HCT116 (cell line): ENCODE data around the gene SKI. TPM values are rescaled to one million over a fixed set of nuclear protein-coding genes. Genes with fewer than 3 reads are reported as not detected.

ENCODE experiments used
- ATAC-seq: fragments of 200-7000 bp; cut with Tn5 transposase; 2 replicates; pipeline ENCODE4 v1.9.1; 2020; ENCODE audit warnings: mild to moderate bottlenecking, moderate library complexity
- BruUV-seq: library from RNA; stranded (reverse); fragments of 400-500 nt; replicated peaks from 2 replicates; lab custom pipeline; 2021; lab: Mats Ljungman, UMichigan
- CTCF ChIA-PET: fragments of 300-600 bp; sonication (Branson Sonifier 250); formaldehyde crosslinking; loops from one replicate; lab custom pipeline; 2021; ENCODE audit warnings: antibody characterized with exemption; lab: Charles Lee
- POLR2A ChIA-PET: fragments of 300-600, 350-600 bp; sonication (Branson Sonifier 250); formaldehyde crosslinking; loops from one replicate; lab custom pipeline; 2021; ENCODE audit warnings: antibody characterized with exemption; lab: Charles Lee
- RAD21 ChIA-PET, 2 experiments: fragments of 300-600 bp; sonication (Branson Sonifier 250); formaldehyde crosslinking; loops; one replicate each; lab custom pipeline; 2023; ENCODE audit warnings: low total read pairs in 2 of 2; ENCODE audit not compliant: uncharacterized antibody in 2 of 2, unreplicated experiment in 2 of 2, low non-redundant PET in 1 of 2; lab: Charles Lee
- DNase-seq: peaks from one replicate; pipeline ENCODE4 v3.0.0-alpha.2; 2010; ENCODE audit warnings: low read depth, low spot score
- H2AFZ ChIP-seq: fragments of 200-600 bp; shearing (Covaris generic), sonication (generic); 2 replicates; pipeline ENCODE4 v1.6.1; 2017; ENCODE audit warnings: low read depth, mixed run types, mixed read lengths, antibody characterized with exemption, low read length; ENCODE audit not compliant: poor library complexity, severe bottlenecking
- H3K27ac ChIP-seq: 2 replicates; pipeline ENCODE4 v1.5.1; 2012; ENCODE audit warnings: low read depth, low read length
- H3K27me3 ChIP-seq: fragments of 200-600 bp; sonication (generic); 2 replicates; pipeline ENCODE4 v1.6.1; 2016; ENCODE audit warnings: mixed run types, low read length, mixed read lengths; ENCODE audit not compliant: insufficient read depth
- H3K36me3 ChIP-seq, 2 experiments: fragments of 200-500 bp in 1 of 2; fragments of 200-600 bp in 1 of 2; sonication (Bioruptor generic) in 1 of 2; sonication (generic) in 1 of 2; 2 replicates each; pipeline versions ENCODE4 v1.5.1 to v1.6.1; 2014 to 2016; ENCODE audit warnings: low read length in 2 of 2, inconsistent platforms in 1 of 2, mixed read lengths in 1 of 2, mixed run types in 1 of 2; ENCODE audit not compliant: insufficient read depth in 2 of 2, control insufficient read depth in 1 of 2
- H3K4me1 ChIP-seq, 2 experiments: fragments of 200-600 bp in 1 of 2; sonication (generic) in 1 of 2; 2 replicates each; pipeline versions ENCODE4 v1.5.1 to v1.6.1; 2012 to 2017; ENCODE audit warnings: low read length in 2 of 2, inconsistent platforms in 1 of 2, mild to moderate bottlenecking in 1 of 2, mixed read lengths in 1 of 2, mixed run types in 1 of 2, moderate library complexity in 1 of 2; ENCODE audit not compliant: insufficient read depth in 2 of 2, control insufficient read depth in 1 of 2
- H3K4me2 ChIP-seq: fragments of 200-600 bp; sonication (generic); 2 replicates; pipeline ENCODE4 v1.6.1; 2017; ENCODE audit warnings: mixed run types, low read length, mixed read lengths
- H3K4me3 ChIP-seq, 2 experiments: fragments of 200-600 bp in 1 of 2; sonication (generic) in 1 of 2; replicated peaks in 1 of 2; 2 replicates each; pipeline ENCODE4 v1.5.1; 2011 to 2016; ENCODE audit warnings: low read length in 2 of 2, control low read depth in 1 of 2, low read depth in 1 of 2, mild to moderate bottlenecking in 1 of 2, mixed read lengths in 1 of 2, mixed run types in 1 of 2
- H3K79me2 ChIP-seq: fragments of 200-600 bp; sonication (generic); 2 replicates; pipeline ENCODE4 v1.6.1; 2017; ENCODE audit warnings: mild to moderate bottlenecking, mixed run types, low read length, moderate library complexity, mixed read lengths; ENCODE audit not compliant: insufficient read depth
- H3K9ac ChIP-seq: fragments of 200-600 bp; sonication (generic); 2 replicates; pipeline ENCODE4 v1.6.1; 2016; ENCODE audit warnings: low read length, mixed read lengths
- H3K9me2 ChIP-seq: fragments of 200-600 bp; sonication (generic), shearing (Covaris generic); 2 replicates; pipeline ENCODE4 v1.6.1; 2017; ENCODE audit warnings: mixed run types, mild to moderate bottlenecking, moderate library complexity; ENCODE audit not compliant: insufficient read depth
- H3K9me3 ChIP-seq, 2 experiments: fragments of 200-500 bp in 1 of 2; fragments of 200-600 bp in 1 of 2; sonication (Bioruptor generic) in 1 of 2; sonication (generic) in 1 of 2; 2 replicates each; pipeline ENCODE4 v1.6.1; 2014 to 2017; ENCODE audit warnings: low read length in 2 of 2, mixed read lengths in 2 of 2, inconsistent platforms in 1 of 2, low read depth in 1 of 2, mild to moderate bottlenecking in 1 of 2, mixed run types in 1 of 2, moderate library complexity in 1 of 2; ENCODE audit not compliant: control insufficient read depth in 1 of 2, insufficient read depth in 1 of 2
- H4K20me1 ChIP-seq: fragments of 200-600 bp; sonication (generic), shearing (Covaris generic); 2 replicates; pipeline ENCODE4 v1.6.1; 2017; ENCODE audit warnings: mixed run types, mild to moderate bottlenecking, moderate library complexity; ENCODE audit not compliant: insufficient read depth
- ATF3 ChIP-seq: IDR thresholded peaks from 2 replicates; pipeline ENCODE4 v1.6.1; 2012
- ELF1 ChIP-seq: IDR thresholded peaks from 2 replicates; pipeline ENCODE4 v1.6.1; 2012; ENCODE audit warnings: low read depth, borderline replicate concordance
- RAD21 ChIP-seq: IDR thresholded peaks from 2 replicates; pipeline ENCODE4 v1.6.1; 2012; ENCODE audit warnings: low read depth, mild to moderate bottlenecking
- REST ChIP-seq: IDR thresholded peaks from 2 replicates; pipeline ENCODE4 v1.6.1; 2012; ENCODE audit warnings: low read depth
- SIN3A ChIP-seq: IDR thresholded peaks from 2 replicates; pipeline ENCODE4 v1.6.1; 2012; ENCODE audit warnings: low read depth
- SP1 ChIP-seq: IDR thresholded peaks from 2 replicates; pipeline ENCODE4 v1.6.1; 2012; ENCODE audit warnings: low read depth
- ZNF274 ChIP-seq: fragments of 200-500 bp; sonication (Bioruptor generic); IDR thresholded peaks from 2 replicates; pipeline ENCODE4 v1.6.1; 2014; ENCODE audit warnings: mild to moderate bottlenecking, low read depth, low read length, inconsistent platforms
- intact Hi-C: fragments of 100-400 bp; cut with micrococcal nuclease; formaldehyde crosslinking; loops from 2 replicates; pipeline ENCODE4 v1.10.0; 2022
- total RNA-seq: library from RNA; stranded (reverse); gene quantifications from one replicate; pipeline ENCODE4 v1.2.1, GENCODE V29; 2021; ENCODE audit not compliant: unreplicated experiment

Gene SKI
- total RNA-seq, 1 experiment from 2014 or later: 56.2 TPM

- intact Hi-C loops: no loop called here
- H3K4me2 ChIP-seq: no peak overlapping the region
- POLR2A ChIA-PET: no interaction called here
These were observed 56.1 kb downstream of the SKI start for GRCh38 chr1:2283991-2284895.

GRCh38 chr1:2284932-2285331 is 56.8 kb downstream of the SKI start:
- RAD21 ChIA-PET: no interaction called here
- TF ChIP-seq ATF3 (no peak), SP1 (no peak), SIN3A (no peak), REST (no peak)
- H3K4me1 ChIP-seq: no peaks in the 10 kb centered on the region
- H3K27me3 ChIP-seq: no peaks in the 10 kb centered on the region
- no peak overlapping the region for H2AFZ ChIP-seq
- H3K4me2 ChIP-seq: no peak overlapping the region
- no peak overlapping the region for H3K9ac ChIP-seq
- H3K4me3 ChIP-seq: no peak overlapping the region
- no peak overlapping the region for H3K27ac ChIP-seq
- H3K36me3 ChIP-seq: no peaks in the 10 kb centered on the region
- intact Hi-C loops: no loop called here
- no peaks in the 10 kb centered on the region for H3K9me3 ChIP-seq
- POLR2A ChIA-PET: no interaction called here
- ATAC-seq (no peak), DNase-seq (no peak)
- peaks cover 2% of the 10 kb centered on the region; the same call in 1 of the 2 replicates for H4K20me1 ChIP-seq
- H3K79me2 ChIP-seq: peaks cover 78% of the 10 kb centered on the region
- CTCF ChIA-PET: no interaction called here
- H3K9me2 ChIP-seq: no peaks in the 10 kb centered on the region
- BruUV-seq: no TSS peak

More at GRCh38 chr1:2283991-2284895, 56.1 kb downstream of the SKI start:
- no peaks in the 10 kb centered on the region for H3K36me3 ChIP-seq
- DNase-seq (no peak), ATAC-seq (no peak)
- no peaks in the 10 kb centered on the region for H4K20me1 ChIP-seq
- no peaks in the 10 kb centered on the region for H3K27me3 ChIP-seq
- no peaks in the 10 kb centered on the region for H3K4me1 ChIP-seq
- ChIA-PET CTCF (no interaction called here), RAD21 (no interaction called here)
- TF ChIP-seq RAD21 (no peak), ZNF274 (no peak), ELF1 (no peak)
- no peaks in the 10 kb centered on the region for H3K9me3 ChIP-seq
- H3K79me2 ChIP-seq: peaks cover 79% of the 10 kb centered on the region
- no peak overlapping the region for H3K9ac ChIP-seq
- BruUV-seq: no TSS peak
- no peaks in the 10 kb centered on the region for H3K9me2 ChIP-seq
- no peak overlapping the region for H3K4me3 ChIP-seq
- H2AFZ ChIP-seq: no peak overlapping the region
- no peak overlapping the region for H3K27ac ChIP-seq
